Tibial nerve (tissue), 4 donors: ENCODE data around the gene AAK1.

Experiments
- CTCF ChIP-seq, 5 experiments: fragments of 200-600 bp in 3 of 5; fragments of 450-650 bp in 2 of 5; sonication (generic) in 3 of 5; IDR thresholded peaks; one replicate each; pipeline ENCODE4 v1.5.1; 2016 to 2019; ENCODE audit warnings: antibody characterized with exemption in 5 of 5, mild to moderate bottlenecking in 3 of 5, moderate library complexity in 2 of 5
- EP300 ChIP-seq, 2 donors: sonication (generic); formaldehyde crosslinking; IDR thresholded peaks; one replicate each; pipeline ENCODE4 v1.6.1; 2017; ENCODE audit warnings: antibody characterized with exemption in 2 of 2, mild to moderate bottlenecking in 1 of 2
- POLR2A ChIP-seq, 2 donors: fragments of 450-650 bp; IDR thresholded peaks; one replicate each; pipeline ENCODE4 v1.6.1; 2017; ENCODE audit warnings: antibody characterized with exemption in 2 of 2, mild to moderate bottlenecking in 2 of 2, moderate library complexity in 2 of 2

- TF ChIP-seq CTCF (IDR thresholded peaks at IDR 0.05) = no peak
- TF ChIP-seq POLR2A (IDR thresholded peaks at IDR 0.05) = no peak
- TF ChIP-seq EP300 (IDR thresholded peaks at IDR 0.05) = no peak
Observed at GRCh38 chr2:69483024-69483423, 160.5 kb downstream of the AAK1 start.
